ENCODE measurements around the gene DR1. TPM values are rescaled to one million over a fixed set of nuclear protein-coding genes. Genes with fewer than 3 reads are reported as not detected.

The DR1 gene
- total RNA-seq, 1 experiment from 2014 or later: 87.3 TPM

GRCh38 chr1:93340090-93340489, 5.6 kb upstream of the DR1 start:
- Histone ChIP-seq H3T11ph (ENCODE audit: low read length) (no peak overlapping the region), H4K8ac (replicated peaks; ENCODE audit: insufficient read length, low read depth, low read length) (no peak overlapping the region), H4K20me1 (ENCODE audit: control insufficient read depth, insufficient read depth, insufficient read length) (no peaks in the 10 kb centered on the region), H2BK5ac (ENCODE audit: insufficient read length, low read length) (no peak overlapping the region), H3K23me2 (ENCODE audit: insufficient read length, low read depth, low read length, poor library complexity, severe bottlenecking) (peaks cover 3% of the 10 kb centered on the region), H4K5ac (ENCODE audit: insufficient read length, low read depth, low read length) (no peak overlapping the region), H3K9ac (ENCODE audit: extremely low read depth, insufficient read length, low read length) (no peak overlapping the region), H3K14ac (ENCODE audit: insufficient read depth, low read length) (no peak overlapping the region), H2AK5ac (ENCODE audit: insufficient read length, low read length) (no peak overlapping the region), H3K9me3 (ENCODE audit: control insufficient read depth, low read depth, low read length) (no peaks in the 10 kb centered on the region), H3K23ac (ENCODE audit: insufficient read length, low read depth, low read length) (no peak overlapping the region), H4K91ac (ENCODE audit: insufficient read length, low read depth, low read length) (no peak overlapping the region), H3K27me3 (ENCODE audit: insufficient read depth, low read length) (no peaks in the 10 kb centered on the region), H3K18ac (ENCODE audit: insufficient read length, low read depth, low read length) (no peak overlapping the region), H2BK20ac (ENCODE audit: low read depth, low read length, poor library complexity, severe bottlenecking) (no peak overlapping the region), H2BK12ac (ENCODE audit: insufficient read length, low read depth, low read length) (no peak overlapping the region), H3K27ac (ENCODE audit: insufficient read length, low read depth, low read length) (no peak overlapping the region), H3K56ac (ENCODE audit: insufficient read length, low read depth, low read length) (no peak overlapping the region), H3K4me2 (ENCODE audit: insufficient read depth, insufficient read length, low read length) (no peak overlapping the region), H3K4me1 (ENCODE audit: insufficient read depth, low read length) (peaks cover 4% of the 10 kb centered on the region; the same call in 1 of the 2 replicates), H3K79me1 (ENCODE audit: insufficient read depth, low read depth, low read length, poor library complexity, severe bottlenecking) (no peaks in the 10 kb centered on the region), H3K79me2 (ENCODE audit: insufficient read depth, low read length) (no peaks in the 10 kb centered on the region), H3K4ac (ENCODE audit: low read depth, low read length) (no peak overlapping the region), H2BK120ac (ENCODE audit: low read depth, low read length, poor library complexity, severe bottlenecking) (no peak overlapping the region), H2BK15ac (ENCODE audit: low read depth, low read length) (no peak overlapping the region), H2AFZ (ENCODE audit: low read length) (no peak overlapping the region)
- Mint-ChIP-seq H3K4me3 (no peak overlapping the region), H3K27ac (no peak overlapping the region), H3K9me3 (no peaks in the 10 kb centered on the region), H3K27me3 (ENCODE audit: low read depth) (no peaks in the 10 kb centered on the region), H3K36me3 (ENCODE audit: insufficient read depth in 1 of 3, low read depth in 3 of 3) (peaks cover 17 to 23% (median 20%) of the 10 kb centered on the region in 3 experiments), H3K4me1 (peaks cover 7 to 10% of the 10 kb centered on the region in 2 experiments)
- TF ChIP-seq CTCF (conservative IDR thresholded peaks at IDR 0.05): no peak
- no peak for DNase-seq

Measured in H9 (cell line).